Measurements from ENCODE around the gene IARS1. TPM values are rescaled to one million over a fixed set of nuclear protein-coding genes. Genes with fewer than 3 reads are reported as not detected.

Gene IARS1
- total and polyA plus RNA-seq, 2 of the 13 experiments (the other 11 are each of a cell fraction or from before 2014, with no cell fraction given), result 55.9 to 185 TPM

GRCh38 chr9:92310562-92310961, 17.1 kb upstream of the IARS1 start:
- no peaks in the 10 kb centered on the region for H3K27me3 ChIP-seq (ENCODE audit: control insufficient read depth in 1 of 2, insufficient read depth in 2 of 2, low read length in 2 of 2)
- no peak overlapping the region for H3K4me3 ChIP-seq (replicated peaks in 1 of 3; ENCODE audit: insufficient read depth in 1 of 3, low read depth in 2 of 3, low read length in 3 of 3)
- POLR2A ChIA-PET, result no interaction called here
- 99% methylated on average over 3 of the region's 3 CpGs for WGBS (ENCODE audit: low lambda C conversion rate)
- H3K27ac ChIP-seq (ENCODE audit: extremely low read length, insufficient read depth, low read length), result no peak overlapping the region
- H2AFZ ChIP-seq (ENCODE audit: low read length), result no peak overlapping the region
- no peaks in the 10 kb centered on the region for H3K79me2 ChIP-seq (ENCODE audit: insufficient read depth, low read length)
- FAIRE-seq, result no peak
- H4K20me1 ChIP-seq (ENCODE audit: insufficient read depth, low read length), result no peaks in the 10 kb centered on the region
- peaks cover 19 to 76% of the 10 kb centered on the region in 2 experiments for H3K36me3 ChIP-seq (replicated peaks in 1 of 2; ENCODE audit: control insufficient read depth in 1 of 2, insufficient read depth in 2 of 2, low read length in 2 of 2)
- CTCF ChIA-PET (ENCODE audit: low intra/inter-chr PET ratio, low total read pairs), result no interaction called here
- no peaks in the 10 kb centered on the region for H3K9me3 ChIP-seq (ENCODE audit: low read length)
- no peak for DNase-seq (ENCODE audit: low spot score)
- TF ChIP-seq CREM (IDR thresholded peaks at IDR 0.05), result no peak
- TF ChIP-seq CREM (CRISPR knock-in tag; IDR thresholded peaks at IDR 0.05), result no peak
- TF ChIP-seq MXD1 (CRISPR knock-in tag; IDR thresholded peaks at IDR 0.05), result no peak
- TF ChIP-seq ZEB1 (IDR thresholded peaks at IDR 0.05; ENCODE audit: insufficient replicate concordance, low read depth), result no peak
- no peak for TF ChIP-seq JUNB (CRISPR knock-in tag; IDR thresholded peaks at IDR 0.05; ENCODE audit: borderline replicate concordance)
- TF ChIP-seq ZNF781 (CRISPR knock-in tag; IDR thresholded peaks at IDR 0.05; ENCODE audit: borderline replicate concordance, not compliant biosample characterization), result no peak
- TF ChIP-seq ZNF691 (CRISPR knock-in tag; IDR thresholded peaks at IDR 0.05; ENCODE audit: borderline replicate concordance, low read depth), result no peak
- no peak for TF ChIP-seq ZNF574 (CRISPR knock-in tag; IDR thresholded peaks at IDR 0.05)
- TF ChIP-seq ZNF713 (CRISPR knock-in tag; IDR thresholded peaks at IDR 0.05), result no peak
- TF ChIP-seq TBP (CRISPR knock-in tag; IDR thresholded peaks at IDR 0.05), result no peak
- TF ChIP-seq ZNF30 (CRISPR knock-in tag; IDR thresholded peaks at IDR 0.05), result no peak
- no peak for TF ChIP-seq SMARCE1 (IDR thresholded peaks at IDR 0.05; ENCODE audit: borderline replicate concordance)
- TF ChIP-seq SMYD3 (CRISPR knock-in tag; IDR thresholded peaks at IDR 0.05), result no peak
- no peak for TF ChIP-seq MAFG (CRISPR knock-in tag; IDR thresholded peaks at IDR 0.05)
- no peak for TF ChIP-seq SNAI1 (CRISPR knock-in tag; IDR thresholded peaks at IDR 0.05; ENCODE audit: borderline replicate concordance)
- no peak for TF ChIP-seq ATAD3A (CRISPR knock-in tag; IDR thresholded peaks at IDR 0.05)
- TF ChIP-seq NBN (conservative IDR thresholded peaks at IDR 0.05), result no peak
- ATAC-seq, result no peak
- H3K4me1 ChIP-seq (ENCODE audit: insufficient read depth, low read length), result no peaks in the 10 kb centered on the region; the same call in 1 of the 2 replicates
- H3K4me2 ChIP-seq (ENCODE audit: low read depth, low read length), result no peak overlapping the region
- no TSS peak for BruUV-seq (replicated peaks)
- intact Hi-C loops (cut with micrococcal nuclease; ENCODE audit: unreplicated experiment), result no loop called here
- no peak overlapping the region for H3K9ac ChIP-seq (ENCODE audit: insufficient read depth, low read depth, low read length)
- in situ Hi-C loops (cut with HindIII; ENCODE audit: extremely low pct_ligation_motif_present, low pct_unique_long_range_greater_than_20kb), result no loop called here
